Stomach (tissue), 9 donors: ENCODE data around the gene CYTL1. TPM values are rescaled to one million over a fixed set of nuclear protein-coding genes. Genes with fewer than 3 reads are reported as not detected.

Experiments used
- DNase-seq, 2 donors: peaks; one replicate each; pipeline versions ENCODE4 v3.0.0 to v3.0.0-alpha.2; 2013 to 2019
- H3K27ac ChIP-seq, 5 donors: fragments of 200-600 bp in 4 of 5; sonication (generic) in 4 of 5; one replicate each; pipeline ENCODE4 v1.5.1; 2013 to 2019; ENCODE audit warnings: mild to moderate bottlenecking in 1 of 5, moderate library complexity in 1 of 5
- H3K27me3 ChIP-seq, 3 donors: fragments of 200-600 bp; sonication (generic); one replicate each; pipeline ENCODE4 v1.5.1; 2017 to 2019; ENCODE audit warnings: mixed run types in 1 of 3
- H3K36me3 ChIP-seq, 4 donors: fragments of 200-600 bp; sonication (generic); 1 replicate in 3 of 4; 2 replicates in 1 of 4; pipeline ENCODE4 v1.5.1; 2016 to 2019
- H3K4me1 ChIP-seq, 4 donors: fragments of 200-600 bp; sonication (generic); one replicate each; pipeline ENCODE4 v1.5.1; 2016 to 2019
- H3K4me3 ChIP-seq, 4 donors: fragments of 200-600 bp; sonication (generic) in 3 of 4; one replicate each; pipeline ENCODE4 v1.5.1; 2016 to 2019; ENCODE audit warnings: mild to moderate bottlenecking in 1 of 4
- H3K9me3 ChIP-seq, 4 donors: fragments of 200-600 bp; sonication (generic); one replicate each; pipeline ENCODE4 v1.5.1; 2016 to 2019
- EP300 ChIP-seq: sonication (generic); formaldehyde crosslinking; IDR thresholded peaks from one replicate; pipeline ENCODE4 v1.6.1; 2017; ENCODE audit warnings: antibody characterized with exemption
- POLR2A ChIP-seq, 4 donors: fragments of 450-650 bp; IDR thresholded peaks; one replicate each; pipeline ENCODE4 v1.6.1; 2016; ENCODE audit warnings: antibody characterized with exemption in 4 of 4, control low read depth in 2 of 4, mild to moderate bottlenecking in 1 of 4, moderate library complexity in 1 of 4
- POLR2AphosphoS5 ChIP-seq, 3 donors: sonication (generic); formaldehyde crosslinking; IDR thresholded peaks; one replicate each; pipeline ENCODE4 v1.6.1; 2016; ENCODE audit warnings: antibody characterized with exemption in 3 of 3
- WGBS, 5 donors: extraction: QIAGEN DNeasy Blood & Tissue Kit in 3 of 5; methylation state at CpG; one replicate each; pipeline versions ENCODE4 v1.1.5 to v1.1.7; 2013 to 2018; 5-methylcytosine and 5-hydroxymethylcytosine counted together
- intact Hi-C: fragments of 100-400 bp; cut with DNase I; formaldehyde crosslinking; loops from one replicate; pipeline ENCODE4 v1.15.1; 2023; ENCODE audit warnings: low total_unique reads
- polyA plus RNA-seq, 3 donors: library from polyadenylated mRNA; stranded (reverse); fragments of 200-250 nt; gene quantifications; one replicate each; pipeline ENCODE4 v1.2.3, GENCODE V29; 2013
- total RNA-seq, 5 donors: library from RNA; depleted of rRNA; stranded (reverse); fragments of >200 nt; gene quantifications; one replicate each; pipeline versions ENCODE4 v1.1.0 to v1.2.3, GENCODE V29; 2014 to 2016
- TF ChIP-seq, protein P1 (sequence below), 7 experiments: fragments of 450-650 bp in 4 of 7; fragments of 200-600 bp in 3 of 7; sonication (generic) in 3 of 7; IDR thresholded peaks; one replicate each; pipeline ENCODE4 v1.5.1; 2016 to 2019; ENCODE audit warnings: antibody characterized with exemption in 7 of 7, control low read depth in 2 of 7, mild to moderate bottlenecking in 1 of 7
- donor health status: healthy with polysubstance abuse.
- donor health status: Bipolar disorder and iron deficiency.
- donor health status: healthy.

Gene CYTL1
- total and polyA plus RNA-seq, 8 donors, result 0.95 to 5.1 (median 1.4) TPM; not detected in 3

DNA sequence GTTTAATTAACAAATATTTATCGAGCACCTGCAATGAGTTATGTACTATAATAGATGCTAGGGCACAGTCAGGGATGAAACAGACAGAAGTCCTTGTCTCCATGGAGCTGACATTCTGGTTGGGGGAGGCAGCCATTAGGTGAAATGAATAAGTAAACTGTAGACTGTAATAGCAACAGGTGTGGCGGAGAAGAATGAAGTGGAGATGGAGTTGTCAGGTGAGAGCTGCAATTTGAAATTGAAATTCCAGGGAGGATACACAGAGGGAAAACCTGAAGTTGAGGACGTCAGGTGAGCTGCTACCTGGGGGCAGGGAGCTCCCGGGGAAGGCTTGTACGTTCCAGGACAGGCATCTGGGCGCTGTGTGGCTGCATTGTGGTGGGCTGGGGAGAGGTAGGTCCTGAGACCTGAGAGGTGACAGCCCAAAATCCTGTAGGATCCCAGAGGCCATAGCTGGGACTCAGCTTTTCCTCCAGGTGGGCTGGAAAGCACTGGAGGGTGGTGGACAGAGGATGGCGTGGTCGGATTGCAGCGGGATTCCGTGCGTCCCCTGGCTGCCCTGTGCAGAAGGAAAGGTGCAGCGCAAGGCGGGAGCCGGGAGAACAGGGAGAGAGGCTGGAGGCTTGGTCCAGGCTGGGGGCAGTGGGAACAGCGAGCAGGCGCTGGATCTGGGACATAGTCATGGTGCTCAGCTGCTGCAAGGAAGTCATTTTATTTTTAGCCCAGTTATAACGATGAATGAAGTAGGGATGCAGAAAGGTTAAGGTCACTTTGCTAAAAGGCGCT is 24.8 kb downstream of the CYTL1 start:
- DNase-seq, result no peak
- H3K36me3 ChIP-seq, result no peaks in the 10 kb centered on the region
- peaks cover 0 to 9% (median 6%) of the 10 kb centered on the region in 3 donors for H3K27me3 ChIP-seq
- H3K27ac ChIP-seq, result no peak overlapping the region
- 50 to 63% (median 57%) methylated on average over 18 of the region's 18 CpGs for WGBS, 5 donors
- peaks cover 8 to 43% (median 29%) of the 10 kb centered on the region in 4 donors for H3K4me1 ChIP-seq
- H3K9me3 ChIP-seq, result no peaks in the 10 kb centered on the region
- TF ChIP-seq POLR2AphosphoS5 (IDR thresholded peaks at IDR 0.05) (no peak), POLR2A (IDR thresholded peaks at IDR 0.05) (no peak)
- TF ChIP-seq, protein P1, sequence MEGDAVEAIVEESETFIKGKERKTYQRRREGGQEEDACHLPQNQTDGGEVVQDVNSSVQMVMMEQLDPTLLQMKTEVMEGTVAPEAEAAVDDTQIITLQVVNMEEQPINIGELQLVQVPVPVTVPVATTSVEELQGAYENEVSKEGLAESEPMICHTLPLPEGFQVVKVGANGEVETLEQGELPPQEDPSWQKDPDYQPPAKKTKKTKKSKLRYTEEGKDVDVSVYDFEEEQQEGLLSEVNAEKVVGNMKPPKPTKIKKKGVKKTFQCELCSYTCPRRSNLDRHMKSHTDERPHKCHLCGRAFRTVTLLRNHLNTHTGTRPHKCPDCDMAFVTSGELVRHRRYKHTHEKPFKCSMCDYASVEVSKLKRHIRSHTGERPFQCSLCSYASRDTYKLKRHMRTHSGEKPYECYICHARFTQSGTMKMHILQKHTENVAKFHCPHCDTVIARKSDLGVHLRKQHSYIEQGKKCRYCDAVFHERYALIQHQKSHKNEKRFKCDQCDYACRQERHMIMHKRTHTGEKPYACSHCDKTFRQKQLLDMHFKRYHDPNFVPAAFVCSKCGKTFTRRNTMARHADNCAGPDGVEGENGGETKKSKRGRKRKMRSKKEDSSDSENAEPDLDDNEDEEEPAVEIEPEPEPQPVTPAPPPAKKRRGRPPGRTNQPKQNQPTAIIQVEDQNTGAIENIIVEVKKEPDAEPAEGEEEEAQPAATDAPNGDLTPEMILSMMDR (IDR thresholded peaks at IDR 0.05), result no peak
- intact Hi-C loops, result loop anchor here (5.0 to 10.0 kb wide), 2 partner anchors 148 to 810 kb away; no protein-coding TSS in a partner anchor
- H3K4me3 ChIP-seq, result no peak overlapping the region

DNA sequence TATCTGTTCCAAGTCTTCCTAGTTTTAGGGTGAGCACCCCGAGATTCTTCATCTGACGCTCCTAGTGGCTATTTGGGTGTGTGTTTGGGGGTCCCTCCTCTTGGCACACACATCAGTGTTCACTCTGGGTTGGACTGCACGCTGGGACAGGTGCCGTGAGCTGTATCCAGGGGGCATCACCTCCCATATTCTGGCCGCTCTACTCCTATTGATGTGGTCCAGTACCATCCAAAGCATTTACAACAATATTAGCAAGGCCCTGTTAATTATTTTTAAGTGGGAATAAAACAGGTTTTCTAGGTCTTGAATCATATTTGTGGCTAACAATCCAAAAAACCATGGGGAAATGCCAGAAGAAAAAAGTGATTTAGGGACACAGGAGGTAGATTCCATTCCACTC is 26.4 kb downstream of the CYTL1 start:
- H3K27me3 ChIP-seq, result peaks cover 0 to 9% (median 6%) of the 10 kb centered on the region in 3 donors
- no peaks in the 10 kb centered on the region for H3K36me3 ChIP-seq
- TF ChIP-seq POLR2AphosphoS5 (IDR thresholded peaks at IDR 0.05) (no peak), EP300 (no peak)
- intact Hi-C loops, result loop anchor here (5.0 to 10.0 kb wide), 2 partner anchors 149 to 812 kb away; no protein-coding TSS in a partner anchor
- no peak overlapping the region for H3K27ac ChIP-seq
- no peaks in the 10 kb centered on the region for H3K9me3 ChIP-seq
- no peak overlapping the region for H3K4me3 ChIP-seq
- WGBS, 5 donors, result 90 to 95% (median 94%) methylated on average over 5 of the region's 5 CpGs
- no peak for DNase-seq
- H3K4me1 ChIP-seq, result peaks cover 8 to 43% (median 29%) of the 10 kb centered on the region in 4 donors

DNA sequence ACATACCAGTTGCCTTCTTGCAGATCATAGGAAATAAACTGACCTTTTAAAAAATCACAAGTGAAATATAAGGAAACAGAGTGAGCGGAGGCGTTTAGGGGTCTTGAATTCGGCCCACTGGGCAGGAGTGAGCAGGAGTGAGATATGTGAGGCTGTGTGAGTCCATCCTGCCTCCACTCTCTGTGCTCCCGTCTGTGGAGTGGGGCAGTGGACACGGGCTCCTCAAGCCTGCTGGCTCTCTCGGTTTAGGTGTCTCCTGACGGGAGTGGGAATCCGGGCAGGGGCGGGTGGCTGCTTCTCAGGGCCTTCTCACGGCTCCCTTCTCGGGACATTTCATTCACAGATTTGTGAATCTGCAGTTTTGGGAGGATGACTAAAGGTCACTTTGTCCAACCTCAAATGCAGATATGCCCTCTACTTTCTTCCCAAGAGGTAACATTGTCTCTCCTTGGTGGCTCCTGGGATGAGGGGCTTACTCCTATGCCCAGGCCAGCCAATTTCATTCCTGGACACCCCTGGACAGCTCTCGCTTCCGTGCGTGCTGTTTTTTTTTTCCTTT is 27.6 kb downstream of the CYTL1 start:
- intact Hi-C loops, result loop anchor here (5.0 to 10.0 kb wide), 2 partner anchors 151 to 813 kb away; no protein-coding TSS in a partner anchor
- TF ChIP-seq EP300 (no peak), POLR2AphosphoS5 (IDR thresholded peaks at IDR 0.05) (no peak), POLR2A (IDR thresholded peaks at IDR 0.05) (no peak)
- TF ChIP-seq, protein P1 (IDR thresholded peaks at IDR 0.05), result no peak
- Histone ChIP-seq H3K27ac (peak overlapping the region in 4 of 5 donors; percentile 64 to 85 (median 78)), H3K27me3 (peaks cover 0 to 9% (median 6%) of the 10 kb centered on the region in 3 donors), H3K4me1 (peaks cover 8 to 43% (median 29%) of the 10 kb centered on the region in 4 donors), H3K4me3 (no peak overlapping the region), H3K9me3 (no peaks in the 10 kb centered on the region), H3K36me3 (no peaks in the 10 kb centered on the region)
- 63 to 89% (median 87%) methylated on average over 14 of the region's 14 CpGs for WGBS, 5 donors
- DNase-seq, result no peak

DNA sequence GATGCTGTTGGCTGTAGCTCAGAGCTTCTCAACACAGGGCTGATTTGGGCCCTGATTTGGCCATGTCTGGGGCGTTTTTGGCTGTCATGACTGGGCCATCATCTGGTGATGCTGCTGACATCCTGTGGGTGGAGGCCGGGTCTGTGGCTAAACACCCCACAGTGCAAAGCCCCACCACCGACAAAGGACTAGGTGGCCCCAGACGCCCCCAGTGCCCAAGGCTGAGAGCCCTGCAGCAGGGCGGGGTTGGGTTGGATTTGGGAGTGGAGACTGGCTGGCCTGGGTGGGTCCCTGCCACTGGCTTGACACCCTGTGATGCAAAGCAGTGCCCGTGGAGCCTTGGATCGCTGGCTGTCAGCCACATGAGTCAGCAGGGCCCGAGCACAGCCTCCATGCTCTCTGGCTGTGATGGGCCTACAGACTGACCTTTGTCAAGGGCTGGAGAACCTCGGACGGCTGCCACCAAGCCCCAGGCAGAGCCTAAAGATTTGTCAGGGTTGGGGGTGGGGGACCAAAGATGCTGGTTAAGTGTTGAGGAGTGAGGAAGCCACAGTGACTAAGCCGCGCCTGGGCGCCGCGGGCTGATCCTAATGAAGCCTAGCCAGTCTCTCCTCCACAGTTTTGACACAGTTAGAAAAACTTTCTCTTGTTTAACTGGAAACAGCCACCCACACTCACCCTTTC is 28.3 kb downstream of the CYTL1 start:
- peak; percentile 46 to 79 for DNase-seq
- H3K4me3 ChIP-seq, result no peak overlapping the region
- no peaks in the 10 kb centered on the region for H3K36me3 ChIP-seq
- peaks cover 0 to 9% (median 6%) of the 10 kb centered on the region in 3 donors for H3K27me3 ChIP-seq
- H3K27ac ChIP-seq, result peak overlapping the region in 4 of 5 donors; percentile 64 to 85 (median 78)
- no peak for TF ChIP-seq EP300
- TF ChIP-seq POLR2AphosphoS5 (IDR thresholded peaks at IDR 0.05), result peak; percentile 53 to 87 (median 60)
- TF ChIP-seq, protein P1 (IDR thresholded peaks at IDR 0.05), result no peak
- no peaks in the 10 kb centered on the region for H3K9me3 ChIP-seq
- 54 to 69% (median 61%) methylated on average over 9 to 15 of the region's 15 CpGs for WGBS, 5 donors
- peaks cover 8 to 41% (median 29%) of the 10 kb centered on the region in 4 donors for H3K4me1 ChIP-seq
- intact Hi-C loops, result loop anchor here (5.0 to 10.0 kb wide), 2 partner anchors 151 to 814 kb away; no protein-coding TSS in a partner anchor
